ENCODE data around the gene AUTS2. TPM values are rescaled to one million over a fixed set of nuclear protein-coding genes. Genes with fewer than 3 reads are reported as not detected.

AUTS2 gene
- total and polyA plus RNA-seq, 9 of the 15 experiments (the other 6 are each of a cell fraction or from before 2014, with no cell fraction given): 0.58 TPM; not detected in 8

- TF ChIP-seq RERE (CRISPR knock-in tag; IDR thresholded peaks at IDR 0.05; ENCODE audit: borderline replicate concordance) (no peak), ARID3A (IDR thresholded peaks at IDR 0.05; ENCODE audit: borderline replicate concordance, low read depth, low read length) (no peak), HMGN3 (IDR thresholded peaks at IDR 0.05; ENCODE audit: borderline replicate concordance, extremely low read depth, insufficient read length, low read depth, low read length) (no peak)
Measured at GRCh38 chr7:70072220-70072619, 473.9 kb downstream of the AUTS2 start (continued).
